Lower lobe of right lung (tissue), 2 donors: ENCODE data around the gene ORM2. TPM values are rescaled to one million over a fixed set of nuclear protein-coding genes. Genes with fewer than 3 reads are reported as not detected.

ENCODE experiments used
- ATAC-seq, 2 donors: fragments of 200-7000 bp; cut with Tn5 transposase; one replicate each; pipeline ENCODE4 v1.9.1; 2020 to 2022; ENCODE audit warnings: mild to moderate bottlenecking in 2 of 2, moderate library complexity in 2 of 2
- DNase-seq: peaks from one replicate; pipeline ENCODE4 v3.0.0-alpha.2; 2020
- H3K27ac ChIP-seq: fragments of 200-600 bp; one replicate; pipeline ENCODE4 v1.8.0; 2022
- H3K27me3 ChIP-seq: fragments of 200-600 bp; one replicate; pipeline ENCODE4 v1.8.0; 2022; ENCODE audit warnings: low read depth
- H3K36me3 ChIP-seq: fragments of 200-600 bp; one replicate; pipeline ENCODE4 v1.8.0; 2022; ENCODE audit warnings: mild to moderate bottlenecking
- H3K4me1 ChIP-seq: fragments of 200-600 bp; one replicate; pipeline ENCODE4 v1.8.0; 2022
- H3K4me3 ChIP-seq: fragments of 200-600 bp; one replicate; pipeline ENCODE4 v1.8.0; 2022; ENCODE audit warnings: mild to moderate bottlenecking
- H3K9me3 ChIP-seq: fragments of 200-600 bp; one replicate; pipeline ENCODE4 v1.8.0; 2022
- intact Hi-C: fragments of 100-400 bp; cut with DNase I; formaldehyde crosslinking; loops from one replicate; pipeline ENCODE4 v1.11.0; 2022
- total RNA-seq: library from RNA; stranded (reverse); fragmentation: NEBNext Ultra II Directional; extraction: Animal tissue kit (Norgen Biotek cat#: 25700); gene quantifications from one replicate; pipeline ENCODE4 v1.2.1, GENCODE V29; 2021
- TF ChIP-seq, protein P1 (sequence below): fragments of 200-600 bp; IDR thresholded peaks from one replicate; pipeline ENCODE4 v1.8.0; 2022; ENCODE audit warnings: antibody characterized with exemption, mild to moderate bottlenecking
- donor health status: DM: no; HTN: yes; CAD: no; lungs with severe emphysema.

ORM2 gene
- total RNA-seq, 1 donor from 2014 or later: 3.1 TPM

DNA sequence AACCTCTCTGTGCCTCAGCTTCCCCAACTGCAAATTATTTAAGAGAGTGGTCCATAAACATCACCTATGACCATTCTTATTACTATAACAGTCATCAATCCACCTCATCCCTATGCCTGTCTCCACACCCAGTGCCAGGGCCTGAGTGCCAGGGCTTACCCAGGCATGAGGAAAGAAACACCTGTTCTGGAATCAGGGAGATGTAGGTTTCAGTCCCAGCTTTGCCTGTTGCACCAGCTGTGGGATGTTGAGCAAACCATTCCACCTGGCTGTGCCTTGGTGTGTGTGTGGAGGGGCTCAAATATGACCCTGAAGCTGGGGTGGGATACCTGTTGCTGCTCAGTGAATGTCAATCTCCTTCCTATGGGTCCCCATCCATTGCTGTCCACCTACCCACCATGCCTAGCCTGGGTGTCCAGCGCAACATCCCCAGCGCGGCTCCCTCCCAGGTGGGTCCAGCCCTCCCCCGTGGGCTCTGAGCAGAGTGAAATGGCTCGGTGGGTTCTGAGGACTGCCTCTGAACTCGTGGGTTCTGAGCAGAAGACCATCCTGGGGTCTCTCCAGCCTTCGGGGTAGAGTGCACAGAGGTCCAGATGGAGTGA is 41.8 kb downstream of the ORM2 start:
- TF ChIP-seq, protein P1, sequence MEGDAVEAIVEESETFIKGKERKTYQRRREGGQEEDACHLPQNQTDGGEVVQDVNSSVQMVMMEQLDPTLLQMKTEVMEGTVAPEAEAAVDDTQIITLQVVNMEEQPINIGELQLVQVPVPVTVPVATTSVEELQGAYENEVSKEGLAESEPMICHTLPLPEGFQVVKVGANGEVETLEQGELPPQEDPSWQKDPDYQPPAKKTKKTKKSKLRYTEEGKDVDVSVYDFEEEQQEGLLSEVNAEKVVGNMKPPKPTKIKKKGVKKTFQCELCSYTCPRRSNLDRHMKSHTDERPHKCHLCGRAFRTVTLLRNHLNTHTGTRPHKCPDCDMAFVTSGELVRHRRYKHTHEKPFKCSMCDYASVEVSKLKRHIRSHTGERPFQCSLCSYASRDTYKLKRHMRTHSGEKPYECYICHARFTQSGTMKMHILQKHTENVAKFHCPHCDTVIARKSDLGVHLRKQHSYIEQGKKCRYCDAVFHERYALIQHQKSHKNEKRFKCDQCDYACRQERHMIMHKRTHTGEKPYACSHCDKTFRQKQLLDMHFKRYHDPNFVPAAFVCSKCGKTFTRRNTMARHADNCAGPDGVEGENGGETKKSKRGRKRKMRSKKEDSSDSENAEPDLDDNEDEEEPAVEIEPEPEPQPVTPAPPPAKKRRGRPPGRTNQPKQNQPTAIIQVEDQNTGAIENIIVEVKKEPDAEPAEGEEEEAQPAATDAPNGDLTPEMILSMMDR: no peak

DNA sequence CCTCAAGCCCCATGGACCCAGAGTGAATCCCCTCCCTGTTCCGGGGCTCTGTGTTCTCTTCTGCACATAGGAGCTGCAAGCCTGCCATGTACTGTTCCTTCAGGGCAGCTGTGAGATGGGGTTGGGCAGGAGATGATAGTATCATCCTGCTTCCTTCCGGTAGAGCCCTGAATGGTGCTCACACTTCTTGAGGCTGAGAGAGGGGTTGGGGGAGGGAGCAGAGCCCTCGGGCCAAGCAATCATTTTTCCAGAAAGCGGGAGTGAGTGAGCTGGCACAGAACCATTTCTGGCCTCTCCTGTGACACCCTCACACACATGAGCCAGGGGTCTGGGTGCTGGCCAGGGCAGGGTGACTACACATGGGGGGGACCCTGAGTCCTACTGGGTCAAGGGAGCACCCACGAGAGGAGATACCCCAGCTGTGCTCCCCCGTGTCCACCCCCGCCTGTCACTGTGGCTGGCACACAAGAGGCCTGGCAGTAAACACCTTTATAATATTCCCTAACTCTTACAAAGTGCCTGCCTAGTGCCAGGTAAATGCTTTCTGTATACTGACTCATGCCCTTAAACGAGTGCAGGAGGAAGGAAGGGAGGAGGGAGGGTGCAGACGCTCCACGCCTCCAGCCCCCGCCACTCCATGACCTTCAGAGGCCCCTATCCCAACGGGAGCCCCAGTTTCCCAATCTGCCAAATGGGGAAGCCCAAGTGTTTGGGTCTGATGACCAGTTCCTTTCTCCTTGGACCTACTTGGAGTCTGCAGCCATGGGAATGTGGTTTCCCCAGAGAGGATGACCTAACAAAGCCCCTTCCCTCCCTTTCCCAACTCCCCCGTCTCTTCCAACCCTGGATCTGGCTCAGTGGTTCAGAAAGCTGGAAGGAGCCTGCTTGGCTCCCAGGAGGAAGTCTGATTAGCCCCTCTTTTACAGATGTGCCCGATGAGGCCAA is 42.6 kb downstream of the ORM2 start:
- Histone ChIP-seq H3K27me3 (no peaks in the 10 kb centered on the region), H3K4me3 (peak overlapping the region; percentile 17), H3K36me3 (peaks cover 65% of the 10 kb centered on the region), H3K4me1 (peaks cover 44% of the 10 kb centered on the region), H3K9me3 (no peaks in the 10 kb centered on the region), H3K27ac (peak overlapping the region; percentile 75)
- ATAC-seq (peak; percentile 61 to 63), DNase-seq (peak; percentile 69)
- intact Hi-C loops: no loop called here
- TF ChIP-seq, protein P1: no peak

More for the DNA sequence above, 41.8 kb downstream of the ORM2 start:
- intact Hi-C loops: no loop called here
- Histone ChIP-seq H3K27me3 (no peaks in the 10 kb centered on the region), H3K9me3 (no peaks in the 10 kb centered on the region), H3K27ac (peak overlapping the region; percentile 75), H3K4me1 (peaks cover 50% of the 10 kb centered on the region), H3K36me3 (peaks cover 61% of the 10 kb centered on the region), H3K4me3 (no peak overlapping the region)
- no peak for DNase-seq
- ATAC-seq: no peak

DNA sequence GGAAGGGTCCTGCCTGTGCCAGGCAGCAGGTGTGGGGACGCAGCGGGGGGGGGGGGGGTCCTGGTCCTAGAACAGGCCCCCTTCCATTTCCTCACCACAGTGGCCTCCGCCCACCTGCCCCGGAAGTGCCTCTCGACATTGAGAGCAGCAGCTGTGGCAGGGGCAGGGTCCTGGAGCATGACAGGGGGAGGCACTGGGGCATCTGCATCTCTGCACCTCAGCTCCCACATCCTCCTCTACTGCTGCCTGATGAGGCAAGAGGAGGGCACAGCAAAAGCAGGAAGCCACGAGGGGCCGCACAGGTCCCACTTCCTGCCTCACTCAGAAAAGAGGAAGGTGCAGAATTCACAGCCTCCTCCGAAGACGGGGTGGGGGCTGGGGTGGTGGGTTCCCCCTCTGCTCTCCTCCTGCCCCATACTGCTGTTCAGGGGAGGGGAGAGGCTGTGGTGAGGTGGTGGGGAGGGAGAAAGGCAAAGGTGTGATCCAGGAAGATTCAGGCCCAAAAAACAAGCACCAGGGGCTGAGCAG is 43.3 kb downstream of the ORM2 start:
- no peaks in the 10 kb centered on the region for H3K9me3 ChIP-seq
- intact Hi-C loops: no loop called here
- H3K27me3 ChIP-seq: no peaks in the 10 kb centered on the region
- TF ChIP-seq, protein P1: no peak
- peaks cover 38% of the 10 kb centered on the region for H3K4me1 ChIP-seq
- DNase-seq (peak; percentile 88), ATAC-seq (peak; percentile 84 to 90)
- peak overlapping the region; percentile 17 for H3K4me3 ChIP-seq
- H3K36me3 ChIP-seq: peaks cover 63% of the 10 kb centered on the region
- peak overlapping the region; percentile 75 for H3K27ac ChIP-seq

DNA sequence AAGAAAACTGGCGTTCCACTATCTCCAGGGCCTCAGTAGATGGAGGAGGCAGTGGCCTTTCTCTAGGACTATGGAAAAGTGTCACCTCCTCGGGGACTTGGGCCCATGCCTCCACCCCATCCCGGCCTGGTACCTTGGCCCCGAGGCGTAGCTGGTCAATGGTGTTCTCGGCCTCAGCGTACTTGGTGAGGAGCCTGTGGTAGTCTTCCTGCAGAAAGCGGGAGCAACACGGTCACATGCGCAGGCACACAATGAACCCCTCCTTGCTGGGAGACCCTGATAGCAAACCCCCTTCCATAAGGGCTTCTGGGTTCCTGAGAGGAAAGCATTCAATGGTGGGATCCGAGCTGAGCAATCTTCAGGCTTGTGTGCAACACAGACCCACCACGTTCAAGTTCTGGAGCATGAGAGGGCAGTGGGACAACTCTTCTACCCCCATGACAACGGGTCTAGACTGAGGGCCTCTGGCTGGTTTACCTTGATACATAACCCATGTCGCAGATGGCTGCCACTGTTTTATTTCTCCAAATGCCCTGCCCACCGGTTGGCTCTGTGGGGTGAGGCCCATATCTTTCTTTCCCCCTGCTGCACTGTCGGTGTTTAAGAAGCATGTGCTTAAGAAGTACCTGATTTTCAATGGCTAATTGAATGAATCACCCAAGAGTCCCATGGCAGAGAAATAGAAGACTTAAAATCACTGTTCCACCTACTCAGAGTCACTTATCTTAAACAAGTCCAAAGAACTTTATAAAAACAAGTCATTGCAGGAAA is 44.5 kb downstream of the ORM2 start:
- intact Hi-C loops: no loop called here
- H3K36me3 ChIP-seq: peaks cover 62% of the 10 kb centered on the region
- H3K27ac ChIP-seq: no peak overlapping the region
- H3K4me1 ChIP-seq: peaks cover 45% of the 10 kb centered on the region
- no peak overlapping the region for H3K4me3 ChIP-seq
- ATAC-seq: no peak
- TF ChIP-seq, protein P1: no peak
- H3K9me3 ChIP-seq: no peaks in the 10 kb centered on the region
- no peak for DNase-seq
- no peaks in the 10 kb centered on the region for H3K27me3 ChIP-seq

DNA sequence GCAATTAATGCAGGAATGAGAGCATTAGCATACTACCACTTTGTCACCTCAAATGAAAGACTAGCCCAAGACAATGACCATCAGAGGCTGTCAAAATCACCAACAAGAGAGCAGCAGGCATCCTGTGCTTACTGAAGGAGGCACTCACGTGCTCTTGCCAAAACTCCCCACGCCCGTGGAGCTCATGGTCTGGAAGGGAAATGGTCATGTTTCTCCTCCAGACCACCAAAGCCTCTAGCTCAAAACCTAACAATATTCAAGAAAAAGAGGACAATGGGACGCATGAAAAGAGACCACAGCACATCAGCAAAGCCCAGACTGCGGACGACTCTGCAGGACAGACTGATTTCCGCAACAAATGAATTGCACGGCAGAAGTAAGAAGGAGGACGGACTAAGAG is 45.3 kb downstream of the ORM2 start:
- DNase-seq (no peak), ATAC-seq (no peak)
- no peak overlapping the region for H3K4me3 ChIP-seq
- TF ChIP-seq, protein P1: no peak
- H3K36me3 ChIP-seq: peaks cover 67% of the 10 kb centered on the region
- H3K4me1 ChIP-seq: peaks cover 52% of the 10 kb centered on the region
- H3K27me3 ChIP-seq: no peaks in the 10 kb centered on the region
- H3K9me3 ChIP-seq: no peaks in the 10 kb centered on the region
- intact Hi-C loops: no loop called here
- no peak overlapping the region for H3K27ac ChIP-seq
